Measurements from ENCODE around the gene PLCD3. TPM values are rescaled to one million over a fixed set of nuclear protein-coding genes. Genes with fewer than 3 reads are reported as not detected.
A peak's percentile ranks its signal among the peaks of the same experiment; 100 is the strongest.

PLCD3 gene
- total RNA-seq, 1 donor from 2014 or later = 34.2 TPM

DNA sequence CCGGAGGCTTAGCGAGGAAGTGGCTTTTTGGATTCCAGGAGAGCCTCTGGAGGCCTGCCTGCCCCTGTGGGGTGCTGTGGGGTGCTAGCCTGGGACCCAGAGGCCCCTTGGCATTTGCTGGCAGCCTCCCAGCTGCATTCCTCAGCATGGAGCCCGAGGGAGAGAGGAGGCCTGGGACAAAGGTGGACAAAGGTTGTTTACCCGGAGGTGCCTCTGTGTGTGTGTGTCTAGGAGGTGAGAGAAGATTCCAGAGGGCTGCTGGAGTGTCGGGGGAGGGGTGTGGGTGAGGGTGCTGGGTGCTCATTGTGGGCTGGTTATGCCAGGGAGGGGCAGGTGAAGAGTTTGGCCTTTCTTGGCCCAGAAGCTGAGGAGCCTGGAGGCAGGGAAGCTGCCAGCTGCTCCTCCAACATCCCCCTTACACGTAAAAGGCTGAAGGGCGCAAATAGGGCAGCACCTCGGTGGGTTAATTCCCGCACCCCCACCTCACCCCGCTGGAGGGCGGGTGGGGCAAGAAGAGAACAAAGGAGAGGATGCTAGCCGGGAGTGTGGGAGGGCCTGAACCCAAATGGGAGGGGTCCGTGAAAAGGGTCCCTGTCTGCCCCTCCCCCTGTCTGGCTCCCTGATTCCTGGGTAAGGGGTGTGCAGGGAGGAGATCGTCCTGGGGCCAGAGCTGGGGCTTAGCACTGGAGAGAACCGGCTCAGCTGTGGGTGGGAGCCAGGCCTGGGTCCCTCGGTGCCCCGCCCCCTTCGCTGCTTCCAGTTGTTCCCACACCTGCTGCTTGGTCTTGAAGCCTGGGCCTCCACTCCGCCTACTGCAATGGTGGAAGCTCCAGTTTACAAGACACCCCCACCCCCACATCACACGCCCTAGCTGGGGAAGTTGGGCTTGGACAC, 39.3 kb upstream of the PLCD3 start:
- peaks cover 35% of the 10 kb centered on the region for H3K4me1 Mint-ChIP-seq
- no peaks in the 10 kb centered on the region for H3K36me3 Mint-ChIP-seq (ENCODE audit: low read depth)
- no peak for DNase-seq (ENCODE audit: low read depth, low spot score)
- peak overlapping the region; percentile 83 for H3K27ac Mint-ChIP-seq (ENCODE audit: unreplicated experiment)
- TF ChIP-seq, protein P1, sequence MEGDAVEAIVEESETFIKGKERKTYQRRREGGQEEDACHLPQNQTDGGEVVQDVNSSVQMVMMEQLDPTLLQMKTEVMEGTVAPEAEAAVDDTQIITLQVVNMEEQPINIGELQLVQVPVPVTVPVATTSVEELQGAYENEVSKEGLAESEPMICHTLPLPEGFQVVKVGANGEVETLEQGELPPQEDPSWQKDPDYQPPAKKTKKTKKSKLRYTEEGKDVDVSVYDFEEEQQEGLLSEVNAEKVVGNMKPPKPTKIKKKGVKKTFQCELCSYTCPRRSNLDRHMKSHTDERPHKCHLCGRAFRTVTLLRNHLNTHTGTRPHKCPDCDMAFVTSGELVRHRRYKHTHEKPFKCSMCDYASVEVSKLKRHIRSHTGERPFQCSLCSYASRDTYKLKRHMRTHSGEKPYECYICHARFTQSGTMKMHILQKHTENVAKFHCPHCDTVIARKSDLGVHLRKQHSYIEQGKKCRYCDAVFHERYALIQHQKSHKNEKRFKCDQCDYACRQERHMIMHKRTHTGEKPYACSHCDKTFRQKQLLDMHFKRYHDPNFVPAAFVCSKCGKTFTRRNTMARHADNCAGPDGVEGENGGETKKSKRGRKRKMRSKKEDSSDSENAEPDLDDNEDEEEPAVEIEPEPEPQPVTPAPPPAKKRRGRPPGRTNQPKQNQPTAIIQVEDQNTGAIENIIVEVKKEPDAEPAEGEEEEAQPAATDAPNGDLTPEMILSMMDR (conservative IDR thresholded peaks at IDR 0.05) = no peak
- H3K9me3 Mint-ChIP-seq = no peaks in the 10 kb centered on the region
- peak overlapping the region; percentile 19 for H3K4me3 Mint-ChIP-seq
- no peaks in the 10 kb centered on the region for H3K27me3 Mint-ChIP-seq (ENCODE audit: low read depth)

DNA sequence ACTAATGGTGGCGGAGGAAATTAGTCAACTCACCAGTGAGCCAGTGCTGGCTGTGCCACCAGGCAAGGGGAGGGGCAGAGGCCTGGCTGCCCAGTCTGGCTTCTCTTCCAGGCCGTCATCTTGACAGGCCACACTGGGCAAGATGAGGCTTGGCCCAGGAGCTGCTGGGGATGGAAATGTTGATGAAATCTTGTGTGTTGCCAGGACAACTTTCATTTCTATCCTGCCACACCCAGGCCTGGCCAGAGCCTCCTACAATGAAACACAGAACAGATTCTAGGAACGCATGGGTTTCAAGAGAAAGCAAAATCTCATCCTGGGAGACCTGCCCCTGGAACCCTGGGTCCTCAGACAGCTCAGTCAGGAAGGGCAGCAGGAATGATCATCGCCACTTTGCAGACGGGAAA, 38.6 kb upstream of the PLCD3 start:
- Mint-ChIP-seq H3K4me3 (no peak overlapping the region), H3K4me1 (peaks cover 32% of the 10 kb centered on the region), H3K27me3 (ENCODE audit: low read depth) (no peaks in the 10 kb centered on the region), H3K9me3 (no peaks in the 10 kb centered on the region), H3K27ac (ENCODE audit: unreplicated experiment) (peak overlapping the region; percentile 83), H3K36me3 (ENCODE audit: low read depth) (no peaks in the 10 kb centered on the region)
- no peak for DNase-seq (ENCODE audit: low read depth, low spot score)
- TF ChIP-seq, protein P1 (conservative IDR thresholded peaks at IDR 0.05) = no peak

DNA sequence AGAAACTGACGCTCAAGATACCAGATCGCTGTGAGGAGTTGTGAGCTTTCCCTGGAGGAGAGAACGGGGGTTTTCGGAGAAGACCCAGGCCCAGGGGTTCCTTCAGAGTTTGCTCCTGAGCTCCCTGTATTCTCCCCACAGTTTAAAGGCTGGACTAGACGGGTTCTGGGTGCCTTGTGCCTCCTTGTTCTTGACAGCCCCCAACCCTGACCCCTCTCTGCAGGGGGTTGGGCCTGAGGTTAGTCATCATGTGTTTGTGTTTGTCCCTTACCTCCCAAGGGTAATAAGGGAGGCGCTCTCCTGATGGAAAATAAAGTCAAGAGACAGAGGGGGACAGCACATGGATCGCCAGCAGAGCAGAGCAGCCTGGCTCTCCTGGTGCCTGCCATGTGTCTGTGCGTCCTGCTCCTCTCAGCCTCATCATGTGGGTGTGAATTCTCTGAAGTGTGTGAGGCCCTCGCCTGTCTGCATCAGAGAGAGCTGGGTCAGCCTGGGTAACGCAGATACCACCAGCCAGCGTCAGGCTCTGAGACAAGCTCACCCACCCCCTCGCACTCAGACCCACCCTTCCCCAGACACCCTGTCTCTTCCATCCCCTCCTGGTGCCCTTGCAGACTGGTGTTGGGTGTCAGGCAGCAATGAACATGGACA, 38.1 kb upstream of the PLCD3 start:
- Mint-ChIP-seq H3K27me3 (ENCODE audit: low read depth) (no peaks in the 10 kb centered on the region), H3K4me1 (peaks cover 27% of the 10 kb centered on the region), H3K36me3 (ENCODE audit: low read depth) (no peaks in the 10 kb centered on the region), H3K4me3 (no peak overlapping the region), H3K9me3 (no peaks in the 10 kb centered on the region), H3K27ac (ENCODE audit: unreplicated experiment) (peak overlapping the region; percentile 83)
- TF ChIP-seq, protein P1 (conservative IDR thresholded peaks at IDR 0.05) = no peak
- DNase-seq (ENCODE audit: low read depth, low spot score) = no peak

DNA sequence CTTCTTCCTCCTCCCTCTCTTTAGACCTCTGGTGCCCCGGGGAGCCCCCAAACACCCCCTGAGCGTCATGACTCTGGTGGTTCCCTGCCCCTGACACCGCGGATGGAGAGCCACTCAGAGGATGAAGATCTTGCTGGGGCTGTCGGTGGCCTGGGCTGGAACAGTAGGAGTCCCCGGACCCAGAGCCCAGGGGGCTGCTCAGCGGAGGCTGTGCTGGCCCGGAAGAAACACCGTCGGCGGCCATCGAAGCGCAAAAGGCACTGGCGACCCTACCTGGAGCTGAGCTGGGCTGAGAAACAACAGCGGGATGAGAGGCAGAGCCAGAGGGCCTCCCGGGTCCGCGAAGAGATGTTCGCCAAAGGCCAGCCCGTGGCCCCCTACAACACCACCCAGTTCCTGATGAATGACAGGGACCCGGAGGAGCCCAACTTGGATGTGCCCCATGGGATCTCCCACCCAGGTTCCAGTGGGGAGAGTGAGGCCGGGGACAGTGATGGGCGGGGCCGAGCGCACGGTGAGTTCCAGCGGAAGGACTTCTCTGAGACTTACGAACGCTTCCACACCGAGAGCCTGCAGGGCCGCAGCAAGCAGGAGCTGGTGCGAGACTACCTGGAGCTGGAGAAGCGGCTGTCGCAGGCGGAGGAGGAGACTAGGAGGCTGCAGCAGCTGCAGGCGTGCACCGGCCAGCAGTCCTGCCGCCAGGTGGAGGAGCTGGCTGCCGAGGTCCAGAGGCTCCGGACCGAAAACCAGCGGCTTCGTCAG, 36.9 kb upstream of the PLCD3 start:
- H3K27ac Mint-ChIP-seq (ENCODE audit: unreplicated experiment) = no peak overlapping the region
- no peaks in the 10 kb centered on the region for H3K27me3 Mint-ChIP-seq (ENCODE audit: low read depth)
- peaks cover 27% of the 10 kb centered on the region for H3K4me1 Mint-ChIP-seq
- no peaks in the 10 kb centered on the region for H3K9me3 Mint-ChIP-seq
- TF ChIP-seq, protein P1 (conservative IDR thresholded peaks at IDR 0.05) = no peak
- H3K36me3 Mint-ChIP-seq (ENCODE audit: low read depth) = no peaks in the 10 kb centered on the region
- no peak for DNase-seq (ENCODE audit: low read depth, low spot score)
- no peak overlapping the region for H3K4me3 Mint-ChIP-seq

DNA sequence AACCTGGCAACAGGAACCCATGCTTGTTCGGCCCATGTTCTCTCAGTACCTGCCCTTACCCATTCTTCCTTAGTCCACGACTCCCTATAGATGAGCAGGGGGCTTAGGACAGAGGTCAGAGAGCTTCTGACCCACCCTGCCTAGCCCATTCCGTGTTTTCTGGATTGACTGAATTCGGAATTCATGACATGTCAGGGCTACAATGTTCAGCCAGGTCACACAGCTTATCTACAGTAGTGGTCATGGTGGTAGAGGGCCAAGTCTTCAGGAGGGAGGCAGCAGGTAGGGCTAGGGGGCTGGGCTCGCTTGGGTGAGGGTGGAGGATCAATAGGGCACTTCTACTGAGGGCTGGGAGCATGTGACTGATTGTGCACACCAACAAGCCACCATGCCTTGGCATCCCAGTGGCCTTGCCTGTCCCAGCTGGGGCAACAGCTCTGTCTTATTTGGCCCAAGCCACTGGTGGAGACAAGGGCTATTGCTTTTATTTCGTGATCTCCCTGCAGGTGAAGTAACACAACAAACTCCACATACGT, 32.5 kb upstream of the PLCD3 start:
- no peak for DNase-seq (ENCODE audit: low read depth, low spot score)
- TF ChIP-seq, protein P1 (conservative IDR thresholded peaks at IDR 0.05) = no peak
- Mint-ChIP-seq H3K4me3 (no peak overlapping the region), H3K36me3 (ENCODE audit: low read depth) (no peaks in the 10 kb centered on the region), H3K27me3 (ENCODE audit: low read depth) (no peaks in the 10 kb centered on the region), H3K9me3 (no peaks in the 10 kb centered on the region), H3K4me1 (peaks cover 16% of the 10 kb centered on the region), H3K27ac (ENCODE audit: unreplicated experiment) (no peak overlapping the region)
